ENCODE measurements around the gene PPFIA3.
"Not testable (repeated sequence)": the region's sequence is repeated elsewhere in the genome, so short reads cannot be mapped to it uniquely, and the experiment has no call there.

The PPFIA3 gene

GRCh38 chr19:49103331-49104085 is 15.8 kb upstream of the PPFIA3 start:
- DNase-seq, result no peak

DNA sequence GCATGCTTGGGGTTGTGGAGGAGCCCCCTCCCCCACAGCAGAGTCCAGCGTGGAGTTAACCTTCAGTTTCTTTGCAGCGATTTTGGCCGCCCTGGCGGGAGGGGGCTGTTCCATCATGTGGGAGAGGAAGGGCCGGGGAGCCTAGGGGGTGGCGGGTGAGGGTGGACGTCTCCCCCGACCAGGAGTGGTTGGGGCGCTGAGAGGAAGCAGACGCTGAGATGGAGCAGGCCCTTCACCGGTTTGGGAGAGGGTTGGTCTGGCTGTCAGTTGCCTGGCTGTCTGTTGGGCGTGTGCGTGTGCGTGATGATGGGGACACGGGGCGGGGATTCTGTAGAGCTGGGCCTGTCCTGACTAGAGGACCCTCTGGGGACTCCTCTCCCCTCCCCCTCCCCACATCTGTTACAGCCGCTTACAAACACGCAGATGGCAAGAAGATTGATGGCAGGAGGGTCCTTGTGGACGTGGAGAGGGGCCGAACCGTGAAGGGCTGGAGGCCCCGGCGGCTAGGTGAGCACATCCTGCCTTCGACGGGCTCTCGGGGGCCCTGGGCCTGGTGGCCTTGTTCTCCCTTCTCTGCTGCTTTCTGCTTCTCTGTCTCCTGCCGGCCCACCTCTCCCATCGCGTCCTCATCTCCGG is 15.0 kb upstream of the PPFIA3 start:
- no peak for DNase-seq

GRCh38 chr19:49106648-49107135 is 12.7 kb upstream of the PPFIA3 start:
- DNase-seq, result peak; percentile 75

DNA sequence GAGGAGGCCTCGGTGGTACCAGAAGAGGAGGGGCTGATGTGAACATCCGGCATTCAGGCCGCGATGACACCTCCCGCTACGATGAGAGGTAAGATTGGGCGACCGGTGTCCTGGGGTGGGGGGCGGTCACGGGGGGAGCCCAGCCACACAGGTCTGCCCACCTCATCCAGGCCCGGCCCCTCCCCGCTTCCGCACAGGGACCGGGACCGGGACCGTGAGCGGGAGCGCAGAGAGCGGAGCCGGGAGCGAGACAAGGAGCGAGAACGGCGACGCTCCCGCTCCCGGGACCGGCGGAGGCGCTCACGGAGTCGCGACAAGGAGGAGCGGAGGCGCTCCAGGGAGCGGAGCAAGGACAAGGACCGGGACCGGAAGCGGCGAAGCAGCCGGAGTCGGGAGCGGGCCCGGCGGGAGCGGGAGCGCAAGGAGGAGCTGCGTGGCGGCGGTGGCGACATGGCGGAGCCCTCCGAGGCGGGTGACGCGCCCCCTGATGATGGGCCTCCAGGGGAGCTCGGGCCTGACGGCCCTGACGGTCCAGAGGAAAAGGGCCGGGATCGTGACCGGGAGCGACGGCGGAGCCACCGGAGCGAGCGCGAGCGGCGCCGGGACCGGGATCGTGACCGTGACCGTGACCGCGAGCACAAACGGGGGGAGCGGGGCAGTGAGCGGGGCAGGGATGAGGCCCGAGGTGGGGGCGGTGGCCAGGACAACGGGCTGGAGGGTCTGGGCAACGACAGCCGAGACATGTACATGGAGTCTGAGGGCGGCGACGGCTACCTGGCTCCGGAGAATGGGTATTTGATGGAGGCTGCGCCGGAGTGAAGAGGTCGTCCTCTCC is 11.5 kb upstream of the PPFIA3 start:
- no peak for DNase-seq

GRCh38 chr19:49109051-49109450 is 10.3 kb upstream of the PPFIA3 start:
- no peak for DNase-seq

- no peak for DNase-seq
Observed at GRCh38 chr19:49109569-49110233, 9.6 kb upstream of the PPFIA3 start.

- no peak for DNase-seq
Observed at GRCh38 chr19:49110567-49110966, 8.8 kb upstream of the PPFIA3 start.

GRCh38 chr19:49111218-49111998 is 7.9 kb upstream of the PPFIA3 start:
- no peak for DNase-seq

- peak; percentile 77 for DNase-seq
Observed at GRCh38 chr19:49113762-49114629, 5.3 kb upstream of the PPFIA3 start, which contains the start of gene LIN7B. Gene LIN7B, plus strand, starts transcription at chr19:49114370. Its CDS starts 35 bp downstream, at chr19:49114405.

DNA sequence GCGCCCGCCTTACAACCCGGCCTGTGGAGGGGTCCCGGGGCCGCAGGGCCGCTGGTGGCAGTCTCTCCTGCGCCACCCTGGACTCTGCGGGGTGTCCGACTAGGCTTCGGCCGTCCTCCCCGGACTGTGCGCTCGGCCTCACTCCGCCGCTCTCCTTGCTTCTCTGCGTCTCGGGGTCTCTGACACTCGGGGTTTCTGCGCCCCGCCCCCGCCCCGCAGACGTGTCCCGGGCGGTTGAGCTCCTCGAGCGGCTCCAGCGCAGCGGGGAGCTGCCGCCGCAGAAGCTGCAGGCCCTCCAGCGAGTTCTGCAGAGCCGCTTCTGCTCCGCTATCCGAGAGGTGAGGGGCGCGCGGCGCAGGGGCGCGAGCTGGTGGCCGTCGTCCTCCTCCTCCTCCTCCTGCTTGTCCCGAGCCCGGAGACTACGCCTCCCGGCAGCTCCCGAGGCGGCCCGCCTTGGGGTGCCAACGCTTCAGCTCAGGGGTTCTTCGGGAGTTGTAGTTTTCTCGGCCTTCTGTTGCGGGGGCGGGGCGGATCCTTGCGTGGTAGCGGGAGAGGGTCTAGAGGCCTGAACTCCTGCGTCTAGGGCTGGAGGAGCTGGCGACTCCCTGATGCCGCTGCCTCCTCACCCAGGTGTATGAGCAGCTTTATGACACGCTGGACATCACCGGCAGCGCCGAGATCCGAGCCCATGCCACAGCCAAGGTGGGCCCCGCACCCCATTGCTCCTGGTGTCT is 4.5 kb upstream of the PPFIA3 start:
- DNase-seq, result peak; percentile 68

GRCh38 chr19:49116544-49116943 is 2.8 kb upstream of the PPFIA3 start:
- no peak for DNase-seq

DNA sequence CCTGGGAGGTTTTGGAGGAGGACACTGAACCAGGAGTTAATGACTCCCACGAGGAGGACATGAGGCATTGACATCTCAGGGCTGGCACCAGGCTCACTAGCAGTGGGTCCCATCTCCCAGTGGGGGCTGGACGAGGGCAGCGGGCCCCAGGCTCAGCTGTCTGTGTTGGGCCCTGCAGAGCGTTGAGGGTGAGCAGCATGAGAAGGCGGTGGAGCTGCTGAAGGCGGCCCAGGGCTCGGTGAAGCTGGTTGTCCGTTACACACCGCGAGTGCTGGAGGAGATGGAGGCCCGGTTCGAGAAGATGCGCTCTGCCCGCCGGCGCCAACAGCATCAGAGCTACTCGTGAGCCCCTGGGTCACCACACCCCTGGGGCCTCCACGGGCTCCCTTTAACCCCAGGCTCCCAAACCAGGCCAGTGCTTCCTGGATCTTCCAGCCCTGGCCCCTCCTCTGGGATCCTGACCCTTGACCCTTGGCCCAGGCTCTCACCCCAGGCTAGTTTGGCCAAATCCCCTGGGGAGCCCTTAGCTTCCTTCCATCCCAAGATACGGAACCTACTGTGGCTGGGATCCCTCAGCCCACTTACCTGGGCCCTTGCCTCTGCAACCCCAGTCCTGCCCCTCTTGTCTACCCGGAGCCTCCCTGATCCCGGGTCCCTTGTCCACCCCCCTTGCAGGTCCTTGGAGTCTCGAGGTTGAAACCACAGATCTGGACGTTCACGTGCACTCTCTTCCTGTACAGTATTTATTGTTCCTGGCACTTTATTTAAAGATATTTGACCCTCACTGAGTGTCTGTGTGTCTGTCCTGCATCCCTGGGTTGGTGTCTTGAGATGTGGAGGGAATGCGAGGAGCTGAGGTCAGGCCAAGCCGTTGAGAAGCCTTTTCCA is 1.4 kb upstream of the PPFIA3 start:
- DNase-seq, result no peak

DNA sequence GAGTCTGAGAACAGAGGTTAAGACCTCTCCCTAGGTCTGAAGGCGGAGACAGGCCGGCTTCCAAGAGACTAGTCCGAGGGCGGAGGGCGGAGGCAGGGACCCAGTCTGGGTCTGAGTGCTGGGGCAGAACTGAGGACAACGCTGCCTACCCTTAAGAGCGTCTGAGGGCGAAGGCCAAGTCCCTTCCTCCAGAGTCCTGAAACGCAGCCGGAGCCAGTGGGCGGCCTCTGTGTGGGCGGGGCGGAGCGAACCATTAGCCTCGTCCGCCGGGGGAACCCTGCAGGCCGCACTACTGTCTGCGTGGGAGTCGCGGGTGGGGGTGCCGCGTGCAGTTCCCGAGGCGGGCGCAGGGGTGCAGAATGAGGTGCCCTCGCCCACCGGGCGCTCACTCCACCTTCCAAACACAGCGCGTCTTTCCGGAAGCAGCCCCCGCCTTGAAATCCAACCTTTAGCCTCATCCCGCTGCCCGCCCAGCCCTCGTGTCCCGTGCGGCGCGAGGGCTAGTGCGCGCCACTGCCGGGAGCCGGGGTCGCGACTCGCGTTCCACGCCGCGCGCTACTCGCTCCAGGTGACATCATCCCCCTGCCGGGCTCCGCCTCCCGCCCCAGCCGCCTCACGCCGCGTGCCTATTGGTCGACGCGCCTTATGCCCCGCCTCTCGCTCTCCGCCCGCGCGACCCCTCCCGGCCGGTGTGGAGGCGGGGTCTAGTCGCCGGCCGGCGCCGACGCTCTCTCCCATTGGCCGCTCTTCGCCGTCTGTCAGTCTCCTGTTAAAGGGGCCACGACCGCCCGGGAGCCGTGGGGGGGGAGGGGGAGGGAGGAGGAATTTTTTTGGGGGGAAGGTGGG is 556 bp upstream of the PPFIA3 start, which contains the start of gene C19orf73:
Gene C19orf73 (minus strand): TSS at position 579 of the 846 bp plus-strand sequence. CDS start 121 bp downstream, at position 458.
- DNase-seq, result peak; percentile 97

- DNase-seq, result no peak
Observed at GRCh38 chr19:49120325-49120683, 960 bp downstream of the PPFIA3 start.

- no peak for DNase-seq
Observed at GRCh38 chr19:49120868-49121267, 1.5 kb downstream of the PPFIA3 start.

- not testable (repeated sequence) for DNase-seq
Observed at GRCh38 chr19:49121841-49122240, 2.5 kb downstream of the PPFIA3 start.

- not testable (repeated sequence) for DNase-seq
Observed at GRCh38 chr19:49123285-49123684, 3.9 kb downstream of the PPFIA3 start.
